ENCODE results near the gene AP1S3. TPM values are rescaled to one million over a fixed set of nuclear protein-coding genes. Genes with fewer than 3 reads are reported as not detected.
A peak's percentile ranks its signal among the peaks of the same experiment; 100 is the strongest.

AP1S3 gene
- total RNA-seq, 1 donor from 2014 or later, result 14.3 TPM

DNA sequence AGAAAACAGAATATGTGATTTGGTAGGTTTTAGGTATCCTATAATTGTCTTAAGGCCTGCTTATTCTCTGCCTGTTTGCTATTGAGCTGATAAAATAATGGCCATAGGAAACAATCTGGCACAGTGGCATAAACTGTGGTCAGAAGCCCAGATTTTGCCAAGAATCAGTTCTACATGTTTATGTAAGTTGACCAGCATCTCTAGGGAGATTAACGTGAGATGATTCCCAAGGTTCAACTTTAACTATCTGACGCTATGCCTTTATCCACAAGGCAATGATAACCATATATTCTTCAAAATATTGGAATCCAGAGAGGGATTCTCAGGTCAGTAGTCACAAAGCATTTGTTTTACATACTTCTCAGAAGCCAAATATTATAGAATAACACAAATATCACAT is 25.6 kb downstream of the AP1S3 start:
- H3K9me3 Mint-ChIP-seq (ENCODE audit: unreplicated experiment), result peaks cover 2% of the 10 kb centered on the region
- no peaks in the 10 kb centered on the region for H3K27me3 Mint-ChIP-seq (ENCODE audit: low read depth, unreplicated experiment)
- Histone ChIP-seq H3K27me3 (ENCODE audit: insufficient read depth, low read length) (peaks cover 5% of the 10 kb centered on the region), H4K20me1 (ENCODE audit: insufficient read depth, low read length) (no peaks in the 10 kb centered on the region), H3K9ac (ENCODE audit: low read length) (no peak overlapping the region), H3K27ac (ENCODE audit: low read depth, low read length) (no peak overlapping the region), H3K9me3 (ENCODE audit: insufficient read depth, low read depth, low read length) (no peaks in the 10 kb centered on the region), H2AFZ (ENCODE audit: low read depth, low read length) (no peak overlapping the region), H3K36me3 (ENCODE audit: insufficient read depth, low read length) (no peaks in the 10 kb centered on the region), H3K79me2 (ENCODE audit: insufficient read depth, low read length) (peaks cover 3% of the 10 kb centered on the region), H3K4me1 (ENCODE audit: insufficient read depth, low read length) (peaks cover 22% of the 10 kb centered on the region), H3K4me3 (ENCODE audit: insufficient read depth, low read depth, low read length) (no peak overlapping the region), H3K4me2 (ENCODE audit: low read length) (no peak overlapping the region)
- no peaks in the 10 kb centered on the region for H3K36me3 Mint-ChIP-seq (ENCODE audit: low read depth, unreplicated experiment)
- H3K4me3 Mint-ChIP-seq (ENCODE audit: unreplicated experiment), result no peak overlapping the region
- FAIRE-seq, result no peak
- no peak overlapping the region for H3K27ac Mint-ChIP-seq (ENCODE audit: unreplicated experiment)
- TF ChIP-seq CTCF (IDR thresholded peaks at IDR 0.05; ENCODE audit: insufficient read depth, low read depth, low read length) (no peak), EZH2 (IDR thresholded peaks at IDR 0.05; ENCODE audit: insufficient read depth, low read length) (no peak)
- peaks cover 17% of the 10 kb centered on the region for H3K4me1 Mint-ChIP-seq (ENCODE audit: low read depth, unreplicated experiment)
- peak; percentile 67 for DNase-seq (ENCODE audit: low read depth)

- DNase-seq (ENCODE audit: low read depth) (no peak), FAIRE-seq (no peak)
- no peak overlapping the region for H3K4me3 Mint-ChIP-seq (ENCODE audit: unreplicated experiment)
- no peaks in the 10 kb centered on the region for H3K9me3 ChIP-seq (ENCODE audit: insufficient read depth, low read depth, low read length)
- H3K9ac ChIP-seq (ENCODE audit: low read length), result no peak overlapping the region
- no peaks in the 10 kb centered on the region for H4K20me1 ChIP-seq (ENCODE audit: insufficient read depth, low read length)
- peaks cover under 1% of the 10 kb centered on the region for H3K79me2 ChIP-seq (ENCODE audit: insufficient read depth, low read length)
- no peaks in the 10 kb centered on the region for H3K27me3 ChIP-seq (ENCODE audit: insufficient read depth, low read length)
- H3K4me2 ChIP-seq (ENCODE audit: low read length), result no peak overlapping the region
- no peaks in the 10 kb centered on the region for H3K27me3 Mint-ChIP-seq (ENCODE audit: low read depth, unreplicated experiment)
- no peaks in the 10 kb centered on the region for H3K4me1 Mint-ChIP-seq (ENCODE audit: low read depth, unreplicated experiment)
- H3K9me3 Mint-ChIP-seq (ENCODE audit: unreplicated experiment), result no peaks in the 10 kb centered on the region
- peaks cover 3% of the 10 kb centered on the region for H3K4me1 ChIP-seq (ENCODE audit: insufficient read depth, low read length)
- H2AFZ ChIP-seq (ENCODE audit: low read depth, low read length), result no peak overlapping the region
- no peak overlapping the region for H3K27ac Mint-ChIP-seq (ENCODE audit: unreplicated experiment)
- peaks cover 2% of the 10 kb centered on the region for H3K36me3 Mint-ChIP-seq (ENCODE audit: low read depth, unreplicated experiment)
- H3K36me3 ChIP-seq (ENCODE audit: insufficient read depth, low read length), result no peaks in the 10 kb centered on the region
- H3K4me3 ChIP-seq (ENCODE audit: insufficient read depth, low read depth, low read length), result no peak overlapping the region
- H3K27ac ChIP-seq (ENCODE audit: low read depth, low read length), result no peak overlapping the region
- TF ChIP-seq CTCF (IDR thresholded peaks at IDR 0.05; ENCODE audit: insufficient read depth, low read depth, low read length), result no peak
- TF ChIP-seq EZH2 (IDR thresholded peaks at IDR 0.05; ENCODE audit: insufficient read depth, low read length), result no peak
These were observed 32.4 kb downstream of the AP1S3 start for GRCh38 chr2:223805008-223805407.

DNA sequence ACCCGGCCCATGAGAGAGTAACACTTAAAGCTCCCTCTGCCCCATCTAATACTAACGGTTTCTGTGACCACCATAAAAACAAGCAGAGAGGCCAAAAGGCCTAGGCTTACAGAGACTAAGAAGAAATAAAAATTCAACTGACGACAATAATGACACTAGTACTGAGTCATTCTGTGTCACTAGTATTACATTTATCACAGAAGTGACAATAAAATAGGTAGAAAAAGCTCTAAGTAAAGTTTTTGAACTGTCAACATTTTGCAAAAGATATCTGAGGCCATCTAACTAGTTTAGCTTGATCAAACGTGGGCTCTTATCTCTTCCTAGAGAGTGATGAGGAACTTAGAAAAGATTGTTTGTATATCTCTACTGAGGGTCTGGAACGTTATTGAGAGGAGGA is 35.6 kb downstream of the AP1S3 start:
- no peak for DNase-seq (ENCODE audit: low read depth)
- Histone ChIP-seq H3K36me3 (ENCODE audit: insufficient read depth, low read length) (no peaks in the 10 kb centered on the region), H3K4me3 (ENCODE audit: insufficient read depth, low read depth, low read length) (no peak overlapping the region), H3K27ac (ENCODE audit: low read depth, low read length) (no peak overlapping the region), H3K4me1 (ENCODE audit: insufficient read depth, low read length) (peaks cover 34% of the 10 kb centered on the region), H2AFZ (ENCODE audit: low read depth, low read length) (no peak overlapping the region), H3K9ac (ENCODE audit: low read length) (no peak overlapping the region), H4K20me1 (ENCODE audit: insufficient read depth, low read length) (no peaks in the 10 kb centered on the region), H3K79me2 (ENCODE audit: insufficient read depth, low read length) (peaks cover 3% of the 10 kb centered on the region), H3K27me3 (ENCODE audit: insufficient read depth, low read length) (no peaks in the 10 kb centered on the region), H3K4me2 (ENCODE audit: low read length) (no peak overlapping the region), H3K9me3 (ENCODE audit: insufficient read depth, low read depth, low read length) (no peaks in the 10 kb centered on the region)
- TF ChIP-seq CTCF (IDR thresholded peaks at IDR 0.05; ENCODE audit: insufficient read depth, low read depth, low read length) (no peak), EZH2 (IDR thresholded peaks at IDR 0.05; ENCODE audit: insufficient read depth, low read length) (no peak)
- no peak for FAIRE-seq
- Mint-ChIP-seq H3K4me1 (ENCODE audit: low read depth, unreplicated experiment) (peaks cover 10% of the 10 kb centered on the region), H3K9me3 (ENCODE audit: unreplicated experiment) (no peaks in the 10 kb centered on the region), H3K27me3 (ENCODE audit: low read depth, unreplicated experiment) (no peaks in the 10 kb centered on the region), H3K27ac (ENCODE audit: unreplicated experiment) (no peak overlapping the region), H3K4me3 (ENCODE audit: unreplicated experiment) (peak overlapping the region; percentile 27), H3K36me3 (ENCODE audit: low read depth, unreplicated experiment) (peaks cover 2% of the 10 kb centered on the region)

All from astrocyte (in vitro differentiated cells and primary cell).